ENCODE data around the gene GFRA1. TPM values are rescaled to one million over a fixed set of nuclear protein-coding genes. Genes with fewer than 3 reads are reported as not detected.

Gene GFRA1
- polyA plus RNA-seq, 1 experiment, result 6.8 TPM

DNA sequence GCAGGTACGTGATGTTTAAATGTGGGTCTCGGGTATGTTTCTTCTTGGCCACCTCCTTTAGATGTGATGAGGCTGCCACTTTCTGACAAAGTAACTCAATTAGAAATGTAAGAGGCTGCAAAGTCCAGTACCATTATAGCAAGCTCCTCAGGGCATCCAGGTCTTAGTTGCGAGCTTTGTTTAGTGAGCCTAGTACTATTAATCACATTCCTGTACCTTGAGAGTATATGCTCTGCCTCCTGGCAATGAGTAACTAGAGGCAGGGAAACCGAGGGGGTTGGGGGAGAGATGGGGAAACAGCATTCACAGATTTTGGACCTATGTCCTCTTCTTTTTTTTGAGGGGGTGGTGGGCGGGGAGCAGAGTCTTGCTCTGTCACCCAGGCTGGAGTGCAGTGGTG lies 131.8 kb downstream of the GFRA1 start:
- POLR2A ChIA-PET, result no interaction called here

DNA sequence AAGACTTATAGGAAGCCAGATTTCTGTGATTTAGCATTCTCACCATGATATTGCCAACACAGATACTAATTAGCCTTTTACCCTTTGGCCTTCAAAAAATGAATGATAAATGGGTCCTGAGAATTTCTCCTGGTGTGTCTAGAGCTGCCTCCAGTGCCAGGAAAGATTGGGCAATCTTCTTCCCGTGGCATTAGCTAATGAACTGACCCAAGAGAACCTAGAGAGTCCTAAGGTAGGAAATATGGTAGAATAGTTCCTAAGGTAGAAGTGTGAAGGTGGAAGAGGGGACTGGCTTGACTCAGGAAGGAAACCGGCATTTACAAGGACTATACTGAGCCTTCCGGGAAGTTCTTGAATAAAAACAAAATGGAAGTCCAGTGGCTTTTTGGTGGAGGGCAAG lies 133.1 kb downstream of the GFRA1 start:
- Histone ChIP-seq H3K27me3 (ENCODE audit: control insufficient read depth, insufficient read depth, low read length) (no peaks in the 10 kb centered on the region), H3K27ac (ENCODE audit: low read depth, low read length) (no peak overlapping the region), H3K9me3 (ENCODE audit: control insufficient read depth, insufficient read depth, low read length) (no peaks in the 10 kb centered on the region), H3K4me3 (ENCODE audit: low read depth, low read length) (no peak overlapping the region)
- ChIA-PET CTCF (no interaction called here), POLR2A (no interaction called here)
- TF ChIP-seq, protein P1, sequence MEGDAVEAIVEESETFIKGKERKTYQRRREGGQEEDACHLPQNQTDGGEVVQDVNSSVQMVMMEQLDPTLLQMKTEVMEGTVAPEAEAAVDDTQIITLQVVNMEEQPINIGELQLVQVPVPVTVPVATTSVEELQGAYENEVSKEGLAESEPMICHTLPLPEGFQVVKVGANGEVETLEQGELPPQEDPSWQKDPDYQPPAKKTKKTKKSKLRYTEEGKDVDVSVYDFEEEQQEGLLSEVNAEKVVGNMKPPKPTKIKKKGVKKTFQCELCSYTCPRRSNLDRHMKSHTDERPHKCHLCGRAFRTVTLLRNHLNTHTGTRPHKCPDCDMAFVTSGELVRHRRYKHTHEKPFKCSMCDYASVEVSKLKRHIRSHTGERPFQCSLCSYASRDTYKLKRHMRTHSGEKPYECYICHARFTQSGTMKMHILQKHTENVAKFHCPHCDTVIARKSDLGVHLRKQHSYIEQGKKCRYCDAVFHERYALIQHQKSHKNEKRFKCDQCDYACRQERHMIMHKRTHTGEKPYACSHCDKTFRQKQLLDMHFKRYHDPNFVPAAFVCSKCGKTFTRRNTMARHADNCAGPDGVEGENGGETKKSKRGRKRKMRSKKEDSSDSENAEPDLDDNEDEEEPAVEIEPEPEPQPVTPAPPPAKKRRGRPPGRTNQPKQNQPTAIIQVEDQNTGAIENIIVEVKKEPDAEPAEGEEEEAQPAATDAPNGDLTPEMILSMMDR (IDR thresholded peaks at IDR 0.05; ENCODE audit: low read depth, low read length), result no peak
- no peak for DNase-seq (ENCODE audit: low read depth, low spot score)

More for the DNA sequence above, 131.8 kb downstream of the GFRA1 start:
- TF ChIP-seq, protein P1 (IDR thresholded peaks at IDR 0.05; ENCODE audit: low read depth, low read length), result no peak
- no peak for DNase-seq (ENCODE audit: low read depth, low spot score)
- Histone ChIP-seq H3K27me3 (ENCODE audit: control insufficient read depth, insufficient read depth, low read length) (no peaks in the 10 kb centered on the region), H3K4me3 (ENCODE audit: low read depth, low read length) (no peak overlapping the region), H3K27ac (ENCODE audit: low read depth, low read length) (no peak overlapping the region), H3K9me3 (ENCODE audit: control insufficient read depth, insufficient read depth, low read length) (no peaks in the 10 kb centered on the region)
- CTCF ChIA-PET, result no interaction called here

DNA sequence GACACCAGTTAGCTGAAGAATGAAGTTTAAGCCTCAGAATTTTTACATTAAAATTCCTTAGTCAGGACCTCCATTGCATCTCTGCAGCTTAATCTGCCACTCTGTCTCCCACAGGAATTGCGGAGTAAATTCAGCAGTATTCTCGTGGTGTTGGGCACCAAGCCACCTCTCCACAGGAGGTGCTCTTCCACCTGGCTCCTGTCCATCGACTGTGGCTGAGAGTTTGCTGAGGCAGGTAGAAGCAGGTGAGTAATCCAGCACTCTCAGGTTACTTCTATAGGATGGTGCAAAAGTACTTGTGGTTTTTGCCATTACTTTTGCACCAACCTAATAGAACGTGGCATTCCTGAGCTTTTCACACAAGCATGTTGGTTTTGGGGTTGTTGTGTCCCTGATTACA lies 134.1 kb downstream of the GFRA1 start:
- Histone ChIP-seq H3K27ac (ENCODE audit: low read depth, low read length) (no peak overlapping the region), H3K27me3 (ENCODE audit: control insufficient read depth, insufficient read depth, low read length) (no peaks in the 10 kb centered on the region), H3K4me3 (ENCODE audit: low read depth, low read length) (no peak overlapping the region), H3K9me3 (ENCODE audit: control insufficient read depth, insufficient read depth, low read length) (no peaks in the 10 kb centered on the region)
- POLR2A ChIA-PET, result no interaction called here
- CTCF ChIA-PET, result no interaction called here
- no peak for DNase-seq (ENCODE audit: low read depth, low spot score)
- TF ChIP-seq, protein P1 (IDR thresholded peaks at IDR 0.05; ENCODE audit: low read depth, low read length), result no peak

DNA sequence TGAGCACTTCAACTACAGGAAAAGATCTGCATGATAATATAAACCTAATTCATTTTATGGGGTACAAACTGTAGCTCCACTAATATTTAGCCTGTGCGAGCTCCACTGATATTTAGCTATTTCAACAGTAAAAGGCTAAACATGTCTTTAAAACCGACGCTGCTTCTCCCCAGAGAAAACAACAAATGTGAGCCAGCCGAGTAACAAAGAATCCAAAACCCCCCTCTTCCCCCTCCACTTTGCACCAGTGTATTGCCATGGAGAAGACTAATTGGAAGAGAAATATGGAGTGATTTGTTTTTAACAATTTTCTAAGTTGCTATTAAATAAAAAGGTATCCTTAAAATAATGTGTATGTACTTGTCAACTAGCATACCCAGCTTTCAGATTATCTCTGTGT lies 136.7 kb downstream of the GFRA1 start:
- H3K27me3 ChIP-seq (ENCODE audit: control insufficient read depth, insufficient read depth, low read length), result no peaks in the 10 kb centered on the region
- H3K9me3 ChIP-seq (ENCODE audit: control insufficient read depth, insufficient read depth, low read length), result no peaks in the 10 kb centered on the region
- POLR2A ChIA-PET, result no interaction called here
- H3K4me3 ChIP-seq (ENCODE audit: low read depth, low read length), result no peak overlapping the region
- CTCF ChIA-PET, result no interaction called here
- TF ChIP-seq, protein P1 (IDR thresholded peaks at IDR 0.05; ENCODE audit: low read depth, low read length), result no peak
- DNase-seq (ENCODE audit: low read depth, low spot score), result no peak
- H3K27ac ChIP-seq (ENCODE audit: low read depth, low read length), result no peak overlapping the region

DNA sequence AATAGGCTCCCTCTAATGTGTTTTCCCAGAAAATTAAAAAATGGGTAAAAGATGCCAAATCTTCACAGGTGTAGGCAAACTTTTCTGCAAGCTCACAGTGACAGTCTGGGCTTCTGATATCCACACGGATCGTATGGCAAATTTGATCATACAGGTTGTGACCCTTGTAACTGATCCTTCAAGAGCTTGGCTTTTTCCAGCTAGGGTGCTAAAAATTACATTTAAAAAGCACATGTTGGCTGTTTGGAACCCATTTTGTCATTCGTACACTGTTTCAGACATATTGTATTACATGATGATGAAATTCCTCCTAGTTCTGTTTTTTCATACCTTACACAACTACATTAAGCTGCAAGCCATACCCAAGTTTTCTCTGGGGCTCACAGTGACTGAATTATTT lies 138.7 kb downstream of the GFRA1 start:
- CTCF ChIA-PET, result interaction anchor here (1.3 kb wide), 1 partner anchor 335 kb away, joined by 3 read pairs; no protein-coding TSS in a partner anchor
- no peak overlapping the region for H3K27ac ChIP-seq (ENCODE audit: low read depth, low read length)
- no peak for DNase-seq (ENCODE audit: low read depth, low spot score)
- TF ChIP-seq, protein P1 (IDR thresholded peaks at IDR 0.05; ENCODE audit: low read depth, low read length), result no peak
- H3K27me3 ChIP-seq (ENCODE audit: control insufficient read depth, insufficient read depth, low read length), result no peaks in the 10 kb centered on the region
- POLR2A ChIA-PET, result no interaction called here
- H3K4me3 ChIP-seq (ENCODE audit: low read depth, low read length), result no peak overlapping the region
- H3K9me3 ChIP-seq (ENCODE audit: control insufficient read depth, insufficient read depth, low read length), result no peaks in the 10 kb centered on the region
